ENCODE results near the gene TMEM169.

The TMEM169 gene

DNA sequence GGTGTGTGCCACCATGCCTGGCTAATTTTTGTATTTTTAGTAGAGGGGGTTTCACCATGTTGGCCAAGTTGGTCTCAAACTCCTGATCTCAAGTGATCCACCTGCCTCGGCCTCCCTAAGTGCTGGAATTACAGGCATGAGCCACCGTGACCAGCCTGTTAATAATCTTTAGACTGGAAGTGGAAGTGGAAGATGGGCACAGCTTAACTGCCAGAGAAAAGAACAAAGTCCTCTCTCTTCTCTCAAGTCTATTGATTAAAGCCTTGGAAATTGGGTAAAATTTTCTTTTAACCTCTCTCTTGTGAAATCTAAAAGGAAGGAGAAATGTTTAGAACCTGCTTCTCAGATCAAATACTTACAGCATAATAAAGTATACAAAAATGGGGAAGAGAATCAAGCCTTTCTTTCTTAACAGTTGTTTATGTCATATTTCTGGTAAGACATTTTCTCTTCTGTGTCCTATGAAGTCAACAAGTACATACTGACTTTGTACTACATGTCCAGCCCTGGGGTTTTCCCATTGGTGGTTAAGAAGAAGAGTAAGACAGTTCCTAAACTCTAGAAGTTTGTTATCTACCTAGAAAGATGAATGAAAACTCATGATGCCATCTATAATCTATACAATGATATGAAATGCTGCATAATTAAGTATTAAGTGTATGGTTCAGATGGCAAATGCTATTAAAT lies 4.6 kb downstream of the TMEM169 start:
- TF ChIP-seq, protein P1, sequence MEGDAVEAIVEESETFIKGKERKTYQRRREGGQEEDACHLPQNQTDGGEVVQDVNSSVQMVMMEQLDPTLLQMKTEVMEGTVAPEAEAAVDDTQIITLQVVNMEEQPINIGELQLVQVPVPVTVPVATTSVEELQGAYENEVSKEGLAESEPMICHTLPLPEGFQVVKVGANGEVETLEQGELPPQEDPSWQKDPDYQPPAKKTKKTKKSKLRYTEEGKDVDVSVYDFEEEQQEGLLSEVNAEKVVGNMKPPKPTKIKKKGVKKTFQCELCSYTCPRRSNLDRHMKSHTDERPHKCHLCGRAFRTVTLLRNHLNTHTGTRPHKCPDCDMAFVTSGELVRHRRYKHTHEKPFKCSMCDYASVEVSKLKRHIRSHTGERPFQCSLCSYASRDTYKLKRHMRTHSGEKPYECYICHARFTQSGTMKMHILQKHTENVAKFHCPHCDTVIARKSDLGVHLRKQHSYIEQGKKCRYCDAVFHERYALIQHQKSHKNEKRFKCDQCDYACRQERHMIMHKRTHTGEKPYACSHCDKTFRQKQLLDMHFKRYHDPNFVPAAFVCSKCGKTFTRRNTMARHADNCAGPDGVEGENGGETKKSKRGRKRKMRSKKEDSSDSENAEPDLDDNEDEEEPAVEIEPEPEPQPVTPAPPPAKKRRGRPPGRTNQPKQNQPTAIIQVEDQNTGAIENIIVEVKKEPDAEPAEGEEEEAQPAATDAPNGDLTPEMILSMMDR (IDR thresholded peaks at IDR 0.05; ENCODE audit: low read depth, low read length) = no peak
- Histone ChIP-seq H3K4me3 (ENCODE audit: low read depth, low read length) (no peak overlapping the region), H3K9me3 (no peaks in the 10 kb centered on the region), H3K36me3 (no peaks in the 10 kb centered on the region), H3K27me3 (no peaks in the 10 kb centered on the region), H3K4me1 (peaks cover 23% of the 10 kb centered on the region)
- DNase-seq = no peak

DNA sequence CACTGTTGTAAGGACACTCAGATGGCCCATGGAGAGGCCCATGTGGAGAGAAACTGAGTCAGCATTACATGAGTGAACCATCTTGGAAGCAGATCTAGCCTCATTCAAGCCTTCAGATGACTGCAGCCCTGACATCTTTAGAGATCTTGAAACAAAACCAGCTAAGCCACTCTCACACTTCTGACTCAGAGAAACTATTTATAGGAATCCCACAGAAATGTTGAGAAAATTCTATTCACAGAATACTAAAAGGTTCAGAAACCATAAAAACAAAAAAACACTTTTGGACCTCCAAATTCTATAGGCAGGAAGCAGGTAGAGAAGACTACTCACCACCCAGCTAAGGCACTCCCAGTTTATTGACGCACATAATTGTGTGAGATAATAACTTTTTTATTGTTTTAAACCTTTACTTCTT lies 8.7 kb downstream of the TMEM169 start:
- Histone ChIP-seq H3K4me3 (ENCODE audit: low read depth, low read length) (no peak overlapping the region), H3K4me1 (peaks cover 7% of the 10 kb centered on the region), H3K27me3 (no peaks in the 10 kb centered on the region), H3K36me3 (no peaks in the 10 kb centered on the region), H3K9me3 (no peaks in the 10 kb centered on the region)
- TF ChIP-seq, protein P1 (IDR thresholded peaks at IDR 0.05; ENCODE audit: low read depth, low read length) = no peak
- no peak for DNase-seq

DNA sequence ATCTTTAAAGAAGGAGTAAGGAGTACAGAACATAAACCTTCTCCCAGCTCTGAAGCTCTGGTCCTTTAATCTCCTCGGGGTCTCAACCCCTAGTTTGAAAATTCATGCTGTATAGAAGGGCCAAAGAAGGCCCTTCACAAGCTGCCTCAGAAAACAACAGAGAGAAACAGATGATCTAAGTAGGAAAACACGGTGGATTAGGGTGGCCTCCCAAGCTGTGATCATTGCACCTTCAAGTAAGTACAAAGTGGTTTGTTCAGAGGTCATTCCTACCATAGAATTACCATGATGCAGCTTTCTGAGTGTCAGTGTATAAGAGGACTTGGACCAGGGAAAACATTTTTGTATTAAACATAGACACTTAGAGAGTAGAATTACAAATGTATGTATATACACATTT lies 10.9 kb downstream of the TMEM169 start:
- H3K9me3 ChIP-seq = no peaks in the 10 kb centered on the region
- H3K36me3 ChIP-seq = peaks cover 15% of the 10 kb centered on the region
- no peak for DNase-seq
- TF ChIP-seq, protein P1 (IDR thresholded peaks at IDR 0.05; ENCODE audit: low read depth, low read length) = no peak
- no peaks in the 10 kb centered on the region for H3K27me3 ChIP-seq
- H3K4me3 ChIP-seq (ENCODE audit: low read depth, low read length) = no peak overlapping the region
- peaks cover 7% of the 10 kb centered on the region for H3K4me1 ChIP-seq

DNA sequence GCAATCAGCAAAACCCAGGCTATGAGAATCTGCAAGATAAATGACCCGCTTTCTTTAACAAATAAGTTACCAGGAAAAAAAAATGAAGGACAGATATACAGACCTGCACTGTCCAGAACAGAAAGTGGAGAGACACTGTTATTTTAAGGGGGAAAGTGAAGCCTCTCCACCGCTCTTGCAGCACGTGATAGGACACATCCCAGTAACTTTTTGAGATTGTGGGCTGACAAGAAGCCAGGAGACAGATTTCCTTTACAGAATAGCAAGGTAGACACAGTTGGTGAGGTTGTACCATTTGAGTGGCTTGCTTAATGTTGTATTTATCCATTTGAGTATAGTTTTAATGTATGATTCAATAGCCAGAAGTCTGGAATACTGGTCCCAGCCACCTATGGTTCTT lies 13.0 kb downstream of the TMEM169 start:
- DNase-seq = no peak
- TF ChIP-seq, protein P1 (IDR thresholded peaks at IDR 0.05; ENCODE audit: low read depth, low read length) = no peak

DNA sequence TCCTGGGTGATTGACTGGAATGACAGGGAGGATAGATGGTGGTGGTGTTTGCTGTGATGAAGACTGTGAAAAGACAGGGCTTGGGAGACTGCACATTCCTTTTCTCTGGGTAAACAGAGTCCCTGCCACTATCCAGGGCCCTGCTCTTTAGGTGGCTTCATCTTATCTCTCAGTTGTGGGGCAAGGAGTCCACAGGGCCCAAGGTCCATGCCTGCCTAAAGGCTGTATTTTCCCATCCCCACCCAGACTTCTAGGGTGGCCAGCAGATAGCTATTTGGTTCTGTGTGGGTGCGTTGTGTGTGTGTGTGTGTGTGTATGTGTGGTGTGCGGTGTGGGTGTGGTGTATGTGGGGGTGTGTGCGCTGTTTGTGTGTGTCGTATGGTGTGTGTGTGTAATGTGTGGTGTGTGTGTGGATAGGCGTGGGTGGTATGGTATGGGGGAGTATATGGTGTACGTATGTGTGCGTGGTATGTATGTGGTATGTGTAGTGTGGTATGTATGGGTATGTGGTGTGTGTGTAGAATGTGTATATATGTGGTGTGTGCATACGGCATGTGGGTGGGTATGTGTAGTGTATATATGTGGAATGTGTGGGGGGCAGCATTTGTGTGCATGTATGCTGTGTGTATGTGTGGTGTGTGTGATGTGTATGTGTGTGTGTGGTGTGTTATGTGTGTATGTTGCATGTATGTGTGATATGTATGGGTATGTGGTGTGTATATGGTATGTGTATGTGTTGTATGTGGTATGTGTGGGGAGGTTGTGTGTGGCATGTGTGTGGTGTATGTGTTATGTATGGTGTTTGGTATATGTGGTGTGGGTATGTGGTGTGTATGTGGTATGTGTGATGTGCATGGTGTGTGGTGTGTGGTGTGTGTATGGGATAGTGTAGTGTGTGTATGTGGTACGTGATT lies 17.0 kb downstream of the TMEM169 start:
- DNase-seq = no peak
- peaks cover 27% of the 10 kb centered on the region for H3K36me3 ChIP-seq
- H3K4me3 ChIP-seq (ENCODE audit: low read depth, low read length) = no peak overlapping the region
- H3K4me1 ChIP-seq = no peaks in the 10 kb centered on the region
- TF ChIP-seq, protein P1 (IDR thresholded peaks at IDR 0.05; ENCODE audit: low read depth, low read length) = no peak
- no peaks in the 10 kb centered on the region for H3K27me3 ChIP-seq
- H3K9me3 ChIP-seq = no peaks in the 10 kb centered on the region

More for the DNA sequence above, 13.0 kb downstream of the TMEM169 start:
- Histone ChIP-seq H3K27me3 (no peaks in the 10 kb centered on the region), H3K36me3 (peaks cover 21% of the 10 kb centered on the region), H3K9me3 (no peaks in the 10 kb centered on the region), H3K4me3 (ENCODE audit: low read depth, low read length) (no peak overlapping the region), H3K4me1 (no peaks in the 10 kb centered on the region)

DNA sequence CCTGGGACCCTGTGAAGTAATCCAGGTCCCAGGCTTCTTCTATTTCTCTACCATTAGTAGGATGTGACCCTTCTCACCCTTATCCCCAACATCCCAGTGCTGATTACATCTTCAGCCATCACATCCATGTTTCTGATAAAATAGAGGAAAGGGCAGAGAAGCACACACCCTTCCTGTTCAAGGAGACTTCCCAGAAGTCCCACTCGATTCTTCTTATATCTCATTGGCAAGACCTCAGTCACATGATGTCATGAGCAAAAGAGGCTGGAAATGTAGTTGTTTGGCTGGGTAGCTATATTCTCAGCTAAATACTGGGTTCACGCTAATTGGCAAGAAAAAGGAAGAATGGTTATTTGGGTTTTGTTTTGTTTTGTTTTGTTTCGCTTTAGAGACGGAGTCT lies 19.4 kb downstream of the TMEM169 start:
- Histone ChIP-seq H3K27me3 (no peaks in the 10 kb centered on the region), H3K36me3 (peaks cover 23% of the 10 kb centered on the region), H3K4me3 (ENCODE audit: low read depth, low read length) (no peak overlapping the region), H3K4me1 (no peaks in the 10 kb centered on the region), H3K9me3 (no peaks in the 10 kb centered on the region)
- no peak for DNase-seq
- TF ChIP-seq, protein P1 (IDR thresholded peaks at IDR 0.05; ENCODE audit: low read depth, low read length) = no peak

All from BE2C (cell line).